Choroid plexus epithelial cell (primary cell): ENCODE results near the gene FES.

Source experiments
- DNase-seq: peaks from one replicate; pipeline ENCODE4 v3.0.0-alpha.2; 2010; ENCODE audit warnings: low read depth
- H3K4me3 ChIP-seq: 2 replicates; pipeline ENCODE4 v1.5.1; 2011; ENCODE audit warnings: low read depth, mild to moderate bottlenecking, control low read depth, low read length, moderate library complexity
- CTCF ChIP-seq: conservative IDR thresholded peaks from 2 replicates; pipeline ENCODE4 v1.5.1; 2011; ENCODE audit warnings: low read depth, mild to moderate bottlenecking, control low read depth, inconsistent platforms, low read length, moderate library complexity

Gene FES

GRCh38 chr15:90860942-90861675 lies 23.2 kb upstream of the FES start:
- DNase-seq, result no peak
- no peak for TF ChIP-seq CTCF
- H3K4me3 ChIP-seq, result no peak overlapping the region

DNA sequence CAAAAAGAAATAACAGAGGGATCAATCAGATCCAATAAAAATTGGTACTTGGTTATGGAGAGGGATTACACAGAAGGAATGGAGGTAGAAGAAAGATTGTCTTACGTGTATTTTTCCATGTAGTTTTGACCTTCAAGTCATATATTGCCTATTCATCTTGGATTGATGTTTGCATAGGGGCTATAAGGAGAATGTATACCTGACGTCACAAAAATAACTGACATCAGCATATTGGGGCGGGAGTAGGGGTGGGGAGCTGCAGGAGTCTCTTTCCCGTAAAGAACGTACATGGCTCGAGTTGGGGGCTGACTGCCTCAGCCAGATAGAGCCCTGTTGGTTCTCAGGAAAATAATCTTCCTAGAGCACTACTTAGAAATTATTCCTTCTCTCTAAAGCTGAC lies 21.8 kb upstream of the FES start:
- no peak for DNase-seq

DNA sequence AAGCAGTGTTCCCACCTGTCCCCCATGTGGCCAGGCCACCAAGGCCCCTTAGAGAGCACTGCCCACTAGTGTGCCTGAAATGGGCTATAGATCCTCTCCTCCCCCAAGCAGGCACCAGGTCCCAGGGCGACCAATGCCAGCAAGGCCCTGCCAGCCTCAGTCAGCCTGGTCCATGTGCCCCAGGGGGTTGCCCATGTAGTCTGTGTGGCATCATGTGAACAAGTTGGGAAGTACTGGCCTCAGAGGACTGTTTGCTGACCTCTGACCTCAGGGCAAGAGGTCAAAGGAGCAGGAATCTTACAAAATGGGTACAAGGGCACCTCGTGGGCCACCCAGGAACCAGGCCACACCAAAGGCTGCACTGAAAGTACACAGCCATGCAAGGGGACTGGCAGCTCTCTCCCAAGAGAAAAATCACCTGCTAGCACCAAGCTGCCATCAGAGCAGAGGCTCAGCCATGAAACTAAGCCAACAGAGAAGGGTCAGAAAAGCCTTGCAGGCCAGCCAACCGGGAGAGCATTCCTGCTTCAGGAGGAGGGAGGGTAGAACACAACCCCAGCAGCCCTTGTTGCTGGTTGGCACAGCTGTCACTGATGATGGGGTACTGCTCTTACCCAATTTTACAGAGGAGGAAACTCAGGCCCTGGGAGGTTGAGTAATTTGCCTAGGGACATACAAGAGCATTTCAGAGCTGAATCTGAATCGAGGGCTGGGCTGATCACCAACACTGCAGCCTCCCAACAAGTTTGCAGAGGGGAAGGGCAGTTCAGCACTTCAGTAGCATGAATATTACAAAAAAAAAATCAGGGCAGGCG lies 21.1 kb upstream of the FES start:
- no peak for DNase-seq
- no peak overlapping the region for H3K4me3 ChIP-seq

More for the DNA sequence above, 21.8 kb upstream of the FES start:
- TF ChIP-seq CTCF, result no peak
- no peak overlapping the region for H3K4me3 ChIP-seq

DNA sequence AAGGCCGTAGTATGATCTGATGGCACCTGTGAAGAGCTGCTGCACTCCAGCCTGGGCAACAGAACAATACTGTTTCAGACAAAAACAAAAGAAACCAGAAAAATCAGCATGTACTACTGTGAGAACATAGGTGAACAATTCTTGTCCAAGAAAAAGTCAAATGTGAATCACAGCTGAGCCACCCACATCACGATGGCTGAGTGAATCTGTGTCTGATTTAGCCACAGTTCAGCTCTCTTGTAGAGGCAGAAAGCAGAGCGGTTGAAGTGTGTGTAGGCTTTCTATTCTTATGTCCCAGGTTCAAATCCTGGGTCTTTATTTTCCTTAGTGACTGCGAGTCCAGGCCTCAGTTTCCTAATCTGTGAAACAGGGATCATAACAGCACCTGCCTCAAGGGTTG lies 20.3 kb upstream of the FES start:
- TF ChIP-seq CTCF, result no peak
- no peak for DNase-seq
- no peak overlapping the region for H3K4me3 ChIP-seq

More for the DNA sequence above, 21.1 kb upstream of the FES start:
- TF ChIP-seq CTCF, result no peak

DNA sequence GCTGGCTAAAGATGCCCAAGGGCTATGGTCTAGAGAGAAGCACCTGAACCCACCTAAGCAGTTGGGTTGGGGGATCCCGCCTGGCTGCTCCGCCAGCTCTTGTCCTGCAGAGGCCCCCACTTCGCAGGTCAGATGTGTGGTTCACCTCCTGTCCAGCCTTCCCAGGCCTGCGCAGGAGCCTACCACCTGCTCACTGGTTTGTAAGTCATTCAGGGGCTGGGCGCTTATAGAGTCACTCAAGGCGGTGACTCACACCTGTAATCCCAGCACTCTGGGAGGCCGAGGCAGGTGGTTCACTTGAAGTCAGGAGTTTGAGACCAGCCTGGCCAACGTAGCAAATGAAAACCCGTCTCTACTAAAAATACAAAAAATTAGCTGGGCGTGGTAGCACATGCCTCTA lies 19.8 kb upstream of the FES start:
- H3K4me3 ChIP-seq, result no peak overlapping the region
- no peak for TF ChIP-seq CTCF
- no peak for DNase-seq

GRCh38 chr15:90865702-90866101 lies 18.6 kb upstream of the FES start:
- no peak for TF ChIP-seq CTCF
- DNase-seq, result no peak
- H3K4me3 ChIP-seq, result no peak overlapping the region
